Activated CD4-positive, alpha-beta T cell treated with anti-CD3 and anti-CD28 coated beads for 48 hours (primary cell): ENCODE data around the gene ARHGEF39.
A peak's percentile ranks its signal among the peaks of the same experiment; 100 is the strongest.

Source experiments
- DNase-seq: peaks from one replicate; pipeline ENCODE4 v3.0.0-alpha.2; 2020

Gene ARHGEF39, protein sequence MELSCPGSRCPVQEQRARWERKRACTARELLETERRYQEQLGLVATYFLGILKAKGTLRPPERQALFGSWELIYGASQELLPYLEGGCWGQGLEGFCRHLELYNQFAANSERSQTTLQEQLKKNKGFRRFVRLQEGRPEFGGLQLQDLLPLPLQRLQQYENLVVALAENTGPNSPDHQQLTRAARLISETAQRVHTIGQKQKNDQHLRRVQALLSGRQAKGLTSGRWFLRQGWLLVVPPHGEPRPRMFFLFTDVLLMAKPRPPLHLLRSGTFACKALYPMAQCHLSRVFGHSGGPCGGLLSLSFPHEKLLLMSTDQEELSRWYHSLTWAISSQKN

DNA sequence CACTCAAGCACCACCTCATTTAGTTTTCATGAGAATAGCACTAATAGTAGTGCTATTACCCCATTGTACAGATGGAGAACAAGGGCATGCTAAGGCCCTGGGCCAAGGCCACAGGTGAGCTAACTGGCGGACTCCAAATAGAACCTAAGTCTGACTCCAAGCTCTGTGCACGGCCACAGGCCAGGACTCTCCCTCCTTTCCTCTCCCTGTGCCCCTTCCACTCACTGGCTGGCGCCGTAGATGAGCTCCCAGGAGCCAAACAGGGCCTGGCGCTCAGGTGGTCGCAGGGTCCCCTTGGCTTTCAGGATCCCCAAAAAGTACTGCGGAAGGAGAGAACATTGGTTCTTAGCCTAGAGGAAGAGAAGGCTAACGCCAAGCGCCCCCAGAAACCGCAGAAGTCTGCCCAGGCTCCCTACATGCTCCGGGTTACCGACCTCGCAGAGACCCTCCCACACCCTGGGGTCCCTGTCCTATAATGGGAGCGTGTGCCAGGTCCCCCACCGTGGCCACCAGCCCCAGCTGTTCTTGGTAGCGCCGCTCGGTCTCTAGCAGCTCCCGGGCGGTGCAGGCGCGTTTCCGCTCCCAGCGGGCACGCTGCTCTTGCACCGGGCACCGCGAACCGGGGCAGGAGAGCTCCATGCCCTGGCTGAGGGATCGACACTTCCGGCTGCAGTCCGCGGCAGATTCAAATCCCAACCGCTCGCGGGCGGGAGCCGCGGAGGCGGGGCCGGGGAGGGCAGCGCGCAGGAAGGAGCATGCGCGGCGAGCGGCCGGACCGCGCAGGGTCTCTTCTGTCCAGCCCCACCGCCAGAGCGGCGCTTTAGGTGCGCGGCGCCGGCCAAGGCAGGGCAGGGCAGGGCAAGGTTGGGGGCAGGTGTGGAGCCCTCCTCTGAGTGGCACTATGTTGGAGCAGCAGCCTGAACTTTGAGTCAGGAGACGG lies at the start of gene ARHGEF39:
TSS of gene ARHGEF39 (minus strand) at position 665 of the 940 bp plus-strand sequence. CDS start at position 639, 26 bp downstream.
- DNase-seq, result peak; percentile 83

GRCh38 chr9:35714123-35714522 lies 49.1 kb upstream of the ARHGEF39 start:
- DNase-seq, result no peak

GRCh38 chr9:35713578-35713977 lies 48.6 kb upstream of the ARHGEF39 start:
- no peak for DNase-seq

GRCh38 chr9:35712762-35713400 lies 47.9 kb upstream of the ARHGEF39 start:
- no peak for DNase-seq

DNA sequence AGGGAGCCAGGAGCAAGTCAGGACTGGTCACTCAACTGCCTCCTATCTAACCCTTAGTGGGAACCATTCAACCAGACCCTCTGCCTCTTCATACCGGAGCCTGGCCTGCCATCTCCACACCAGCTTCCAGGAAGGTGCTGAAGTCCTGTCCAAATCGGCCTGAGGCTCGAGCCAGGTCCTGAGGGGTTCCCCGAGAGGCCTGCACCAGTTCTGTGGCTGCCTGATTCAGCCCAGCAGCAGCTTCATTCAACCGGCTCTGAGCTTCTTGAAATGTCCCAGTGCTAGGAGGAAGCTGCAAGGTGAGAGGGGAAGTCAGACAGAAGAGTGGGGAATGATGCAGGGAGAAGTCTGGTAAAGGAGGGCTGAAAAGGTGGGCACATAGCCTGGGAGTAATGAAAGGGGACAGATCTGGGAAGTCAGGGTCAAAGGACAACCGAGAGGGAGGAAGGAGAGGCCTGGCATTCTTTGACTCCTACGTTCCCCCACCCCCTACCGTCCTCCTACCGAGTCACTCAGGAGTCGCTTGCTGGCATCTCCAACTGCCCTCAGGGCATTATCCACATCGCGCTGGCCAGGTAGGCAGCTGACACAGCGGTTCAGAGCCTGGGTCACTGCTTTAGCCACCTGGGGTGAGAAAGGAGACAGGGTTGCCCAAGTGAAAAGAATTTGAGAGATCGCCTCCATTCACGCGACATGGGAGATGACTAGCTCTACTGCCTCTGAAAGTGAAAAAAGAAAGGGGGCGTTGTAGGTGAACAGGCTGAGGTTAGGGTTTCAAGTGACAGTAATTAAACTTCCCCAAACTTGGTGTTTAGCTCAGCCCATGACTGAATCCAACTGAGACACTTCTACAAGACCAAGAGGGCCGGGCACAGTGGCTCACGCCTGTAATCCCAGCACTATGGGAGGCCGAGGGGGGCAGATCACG lies 46.8 kb upstream of the ARHGEF39 start:
- no peak for DNase-seq

DNA sequence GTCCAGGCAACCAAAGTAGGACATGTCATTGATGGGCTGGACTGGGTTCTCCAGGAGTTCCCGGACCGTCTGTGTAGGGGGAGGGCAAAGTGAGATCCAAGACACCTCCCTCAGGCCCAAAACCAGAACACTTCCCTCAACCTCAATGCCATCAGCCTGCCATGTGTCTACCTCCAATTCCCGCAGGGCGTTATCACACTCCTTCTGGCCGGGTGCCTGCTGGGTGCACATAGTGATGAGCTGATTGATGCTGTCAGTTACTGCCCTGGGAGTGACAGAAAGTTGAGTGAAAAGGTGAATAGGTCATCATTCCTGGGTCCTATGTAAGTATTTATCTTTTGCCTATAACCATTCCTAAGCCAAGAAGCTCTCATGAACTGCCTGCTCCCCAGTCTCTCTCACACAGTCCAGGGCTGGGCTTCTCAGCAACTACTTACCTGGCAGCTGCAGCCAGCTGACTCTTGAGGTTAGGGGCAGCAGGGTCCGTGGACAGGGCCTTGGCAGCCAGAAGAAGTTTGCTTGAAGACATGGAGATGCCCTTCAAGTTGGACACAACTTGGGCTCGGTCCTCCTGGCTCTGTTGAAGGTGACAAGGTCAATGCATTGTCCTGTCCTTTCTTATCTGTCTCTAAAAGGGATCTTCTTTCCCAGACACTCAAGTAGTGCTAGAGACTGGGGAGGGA lies 46.0 kb upstream of the ARHGEF39 start:
- DNase-seq, result no peak

DNA sequence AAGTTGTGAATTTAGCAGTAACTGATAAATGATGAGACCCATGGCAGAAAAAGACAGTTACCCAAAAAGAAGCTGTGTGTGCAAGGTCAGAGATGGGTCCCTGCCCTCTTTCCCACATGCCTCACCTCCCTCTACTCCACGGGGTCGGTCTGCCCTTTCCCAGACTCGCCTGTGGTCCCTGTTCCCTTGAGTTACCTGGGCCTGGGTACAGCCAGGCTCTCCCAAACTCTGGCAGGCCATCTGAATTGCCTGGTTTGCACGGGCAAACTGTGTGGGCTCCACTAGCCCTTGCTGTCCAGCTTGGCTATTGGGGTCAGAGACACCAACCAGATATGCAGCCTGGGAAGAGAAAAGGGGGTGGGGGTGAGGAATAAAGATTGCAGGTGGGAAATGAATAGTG lies 43.2 kb upstream of the ARHGEF39 start:
- no peak for DNase-seq

GRCh38 chr9:35706951-35707350 lies 42.0 kb upstream of the ARHGEF39 start:
- DNase-seq, result no peak

DNA sequence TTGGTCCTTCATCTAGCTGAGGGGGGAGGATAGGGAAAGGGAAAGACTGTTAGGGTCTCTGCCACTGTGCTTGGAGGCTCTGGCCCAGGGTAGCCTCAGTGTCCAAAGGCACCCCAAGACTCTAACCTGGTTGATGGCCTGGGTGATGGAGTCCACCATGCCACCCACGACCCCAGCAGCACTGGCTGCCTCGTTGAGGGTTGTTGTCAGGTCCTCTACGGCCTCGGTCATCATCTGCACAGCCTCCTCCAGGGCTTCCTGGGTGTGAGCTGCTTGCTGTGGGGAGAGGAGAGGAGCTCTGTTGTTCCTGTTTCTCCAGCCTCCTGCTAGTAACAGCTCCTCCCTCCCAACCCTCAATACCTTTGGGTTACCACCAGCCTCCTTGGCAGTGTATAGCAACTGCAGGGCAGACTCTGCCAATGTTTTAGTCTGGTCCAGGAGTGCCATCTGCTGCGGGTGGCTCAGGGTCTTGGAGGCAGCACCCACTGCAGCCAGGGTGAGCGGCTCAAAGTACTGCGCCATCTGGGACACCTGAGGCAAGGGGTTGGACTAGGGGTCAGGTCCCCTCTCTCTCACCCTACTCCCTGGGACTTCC lies 40.9 kb upstream of the ARHGEF39 start:
- no peak for DNase-seq

DNA sequence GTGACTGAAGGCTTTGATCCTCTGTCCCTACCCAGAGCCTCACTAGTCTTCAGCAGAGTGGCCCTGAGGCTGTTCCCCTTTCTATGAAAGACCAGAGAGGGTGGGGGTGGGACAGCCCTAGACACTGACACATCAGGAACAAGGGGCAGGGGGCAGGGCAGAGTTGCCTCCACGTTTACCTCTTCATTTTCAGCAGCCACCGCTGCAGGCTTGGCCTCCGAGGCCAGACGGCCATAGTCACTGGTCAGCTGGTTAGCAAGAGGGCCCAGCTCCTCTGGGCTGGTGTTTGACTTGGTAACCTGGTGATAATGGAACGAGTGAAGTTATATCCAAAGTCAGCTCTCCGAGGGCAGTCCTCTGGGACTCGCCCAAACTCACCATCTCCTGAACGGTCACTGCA lies 40.4 kb upstream of the ARHGEF39 start:
- DNase-seq, result no peak

DNA sequence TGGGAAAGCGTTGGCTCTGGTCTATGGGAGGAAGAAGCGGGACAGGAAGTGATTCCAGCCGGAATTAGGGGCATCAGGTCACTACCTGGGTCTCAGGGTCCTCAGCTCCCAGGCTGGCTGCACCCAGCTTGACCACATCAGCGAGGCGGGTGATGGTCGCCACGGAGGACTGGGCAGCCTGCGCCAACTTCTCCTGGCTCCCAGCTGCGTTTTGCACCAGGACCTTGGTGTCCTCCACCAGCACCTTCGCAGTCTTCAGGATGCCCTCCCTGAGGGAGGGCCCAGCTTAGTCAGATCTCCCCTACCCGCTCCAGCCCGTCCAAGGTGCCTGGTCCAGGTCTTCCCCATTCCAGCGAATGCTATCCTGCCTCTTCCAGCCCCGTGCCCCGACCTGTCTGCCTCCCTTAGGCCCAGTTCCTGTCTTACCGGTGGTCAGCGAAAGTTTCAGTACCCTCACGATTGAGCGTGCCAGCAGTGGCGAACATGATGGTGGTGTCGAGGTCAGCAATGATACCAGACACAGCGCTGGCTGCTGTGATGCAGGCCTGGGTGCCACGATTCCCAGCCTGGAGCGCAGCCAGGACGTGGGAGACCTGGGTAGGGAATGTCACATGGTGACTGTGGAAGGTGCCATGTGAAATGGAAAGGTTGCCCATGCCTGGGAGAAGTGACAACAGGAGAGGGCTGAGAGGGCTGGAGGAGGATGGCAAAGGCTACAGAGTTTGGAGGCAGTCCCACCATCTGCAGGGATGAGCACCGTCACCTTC lies 39.1 kb upstream of the ARHGEF39 start:
- no peak for DNase-seq

- no peak for DNase-seq
Measured at GRCh38 chr9:35702696-35703095, 37.7 kb upstream of the ARHGEF39 start.

DNA sequence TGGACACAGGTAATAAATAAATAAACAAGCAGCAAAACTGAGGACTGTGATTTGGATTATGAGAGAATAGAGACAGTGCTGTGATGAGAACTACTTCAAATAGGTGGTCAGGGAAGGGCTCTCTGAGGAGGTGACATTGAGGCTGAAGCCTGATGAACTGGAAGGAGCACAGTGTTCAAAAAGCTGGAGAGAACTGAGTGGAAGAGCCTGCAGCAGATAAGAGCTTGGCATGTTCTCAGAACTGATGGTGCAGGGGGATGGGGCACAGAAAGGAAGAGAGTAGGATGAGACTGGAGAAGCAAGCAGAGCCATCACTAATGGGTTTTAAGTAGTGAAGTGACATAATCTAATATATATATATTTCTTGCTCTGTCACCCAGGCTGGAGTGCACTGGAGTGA lies 35.9 kb upstream of the ARHGEF39 start:
- DNase-seq, result no peak

DNA sequence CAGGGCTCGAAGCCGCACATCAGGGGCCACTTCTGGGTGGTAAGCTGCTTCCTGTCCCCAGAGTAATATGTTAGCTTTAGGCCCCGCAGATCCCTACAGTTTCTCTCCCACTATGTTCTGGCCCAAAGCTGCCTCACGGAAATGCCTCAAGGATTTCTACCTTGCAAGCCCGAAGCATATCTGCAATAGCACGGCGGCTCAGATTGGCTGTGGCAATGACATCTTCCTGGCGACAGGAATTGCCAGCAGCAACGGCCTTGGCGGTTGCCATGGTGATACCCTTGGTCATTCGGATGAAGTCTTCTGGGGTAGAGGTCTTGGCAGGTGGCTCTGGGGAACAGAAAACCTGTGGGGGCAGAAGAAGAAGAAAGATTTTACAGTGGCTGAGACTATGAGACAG lies 35.0 kb upstream of the ARHGEF39 start:
- no peak for DNase-seq

- no peak for DNase-seq
Measured at GRCh38 chr9:35698231-35698630, 33.2 kb upstream of the ARHGEF39 start.

DNA sequence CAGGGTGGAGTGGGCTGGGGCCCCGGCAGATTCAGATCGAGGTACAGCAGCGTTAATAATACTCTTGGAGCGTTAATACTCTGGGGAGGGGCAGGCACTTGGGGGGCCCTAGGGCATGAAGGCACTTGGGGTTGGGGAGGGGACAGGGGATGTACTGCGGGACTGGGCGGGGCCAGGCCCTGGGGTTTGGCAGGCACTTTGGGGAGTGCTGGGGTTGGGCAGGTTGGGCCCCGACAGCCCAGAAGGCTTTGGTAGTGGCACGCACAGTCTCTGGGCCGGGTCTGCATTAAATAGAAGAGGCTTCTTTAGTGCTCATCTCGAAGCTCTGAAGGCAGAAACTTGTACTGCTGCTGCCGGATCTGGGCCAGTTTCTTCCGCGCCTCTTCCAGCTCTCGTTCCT lies 32.5 kb upstream of the ARHGEF39 start:
- no peak for DNase-seq

- peak; percentile 68 for DNase-seq
Measured at GRCh38 chr9:35696520-35697215, 31.7 kb upstream of the ARHGEF39 start.

- no peak for DNase-seq
Measured at GRCh38 chr9:35695943-35696401, 31.0 kb upstream of the ARHGEF39 start.

DNA sequence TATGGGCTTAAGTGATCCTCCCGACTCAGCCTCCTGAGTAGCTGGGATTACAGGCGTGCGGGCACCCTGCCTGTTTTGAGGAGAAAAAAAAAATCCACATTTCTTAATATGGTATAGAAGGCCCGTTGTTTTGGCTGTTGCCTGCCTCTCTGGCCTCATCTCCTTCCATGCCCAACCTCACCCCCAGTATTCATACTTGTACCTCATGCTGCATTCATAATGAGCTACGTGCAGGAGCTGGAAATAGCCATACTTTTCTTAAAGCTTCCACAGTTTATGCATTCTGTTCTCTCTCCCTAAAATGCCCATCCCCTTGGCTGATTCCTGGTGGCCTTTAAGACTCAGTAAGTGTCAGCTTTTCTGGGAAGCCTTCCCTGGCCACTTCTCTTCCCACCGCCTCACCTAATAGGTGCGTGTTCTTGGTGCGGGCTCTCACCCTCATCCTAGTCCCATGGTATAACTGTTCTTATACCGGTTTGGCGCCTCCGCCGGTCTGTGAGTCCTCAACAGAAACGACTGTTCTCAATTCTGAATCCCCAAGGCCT lies 26.8 kb upstream of the ARHGEF39 start:
- DNase-seq, result no peak

DNA sequence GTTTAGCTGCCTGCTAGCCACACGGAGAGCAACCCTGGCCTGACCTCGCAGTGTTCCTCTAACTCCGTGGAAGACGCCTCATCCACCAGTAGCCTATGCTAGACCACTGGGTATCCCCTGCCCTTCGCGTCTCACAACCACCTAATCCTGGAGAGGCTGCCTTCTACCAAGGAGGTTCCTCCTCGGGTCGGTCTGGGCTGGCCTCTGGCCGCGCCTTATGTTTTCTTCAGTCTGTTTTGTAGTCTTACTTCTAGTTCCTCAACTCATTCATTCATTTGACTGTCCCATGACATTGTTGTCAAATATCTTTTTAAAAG lies 26.3 kb upstream of the ARHGEF39 start:
- DNase-seq, result no peak
